GM12891 (cell line): ENCODE data around the gene ADCY5.

Experiments
- PAX5 ChIP-seq: IDR thresholded peaks from 2 replicates; pipeline ENCODE4 v1.6.1; 2011; ENCODE audit warnings: low read length, moderate library complexity, mild to moderate bottlenecking; ENCODE audit not compliant: insufficient read depth, severe bottlenecking
- POLR2A ChIP-seq: IDR thresholded peaks from 2 replicates; pipeline ENCODE4 v1.6.1; 2011; ENCODE audit warnings: low read depth, low read length, control low read depth
- POLR2AphosphoS5 ChIP-seq: IDR thresholded peaks from 2 replicates; pipeline ENCODE4 v1.6.1; 2011; ENCODE audit warnings: low read depth, low read length, control low read depth
- SPI1 ChIP-seq: IDR thresholded peaks from 2 replicates; pipeline ENCODE4 v1.6.1; 2011; ENCODE audit warnings: low read depth, low read length, control low read depth
- TAF1 ChIP-seq: IDR thresholded peaks from 2 replicates; pipeline ENCODE4 v1.6.1; 2011; ENCODE audit warnings: low read depth, low read length, control low read depth

DNA sequence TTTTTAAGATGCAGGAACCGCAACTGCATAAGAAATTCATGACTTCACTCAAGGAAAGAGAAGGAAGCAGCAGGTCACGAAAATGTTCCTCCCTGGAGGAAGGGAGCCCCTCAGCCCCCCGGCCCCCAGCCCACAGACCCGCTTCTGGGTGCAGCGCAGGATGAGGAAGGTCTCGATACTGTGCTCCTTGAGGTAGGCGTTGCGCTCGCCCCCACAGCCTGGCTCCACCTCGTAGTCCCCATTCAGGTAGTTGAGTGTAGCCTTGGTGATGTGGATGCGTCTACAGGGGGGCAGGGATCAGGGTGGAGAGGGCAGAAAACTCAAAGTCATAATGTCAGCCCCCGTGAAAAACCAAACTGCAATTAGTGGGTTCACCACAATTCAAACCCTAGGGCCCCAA lies 121.4 kb downstream of the ADCY5 start:
- TF ChIP-seq POLR2A = no peak
- TF ChIP-seq SPI1 = no peak
- TF ChIP-seq POLR2AphosphoS5 = no peak
- TF ChIP-seq TAF1 = no peak
- no peak for TF ChIP-seq PAX5
